ENCODE data around the gene WDR35. TPM values are rescaled to one million over a fixed set of nuclear protein-coding genes. Genes with fewer than 3 reads are reported as not detected.

Gene WDR35
- total and polyA plus RNA-seq, 10 of the 15 experiments (the other 5 are each of a cell fraction or from before 2014, with no cell fraction given) = 3.0 to 9.3 (median 6.3) TPM

DNA sequence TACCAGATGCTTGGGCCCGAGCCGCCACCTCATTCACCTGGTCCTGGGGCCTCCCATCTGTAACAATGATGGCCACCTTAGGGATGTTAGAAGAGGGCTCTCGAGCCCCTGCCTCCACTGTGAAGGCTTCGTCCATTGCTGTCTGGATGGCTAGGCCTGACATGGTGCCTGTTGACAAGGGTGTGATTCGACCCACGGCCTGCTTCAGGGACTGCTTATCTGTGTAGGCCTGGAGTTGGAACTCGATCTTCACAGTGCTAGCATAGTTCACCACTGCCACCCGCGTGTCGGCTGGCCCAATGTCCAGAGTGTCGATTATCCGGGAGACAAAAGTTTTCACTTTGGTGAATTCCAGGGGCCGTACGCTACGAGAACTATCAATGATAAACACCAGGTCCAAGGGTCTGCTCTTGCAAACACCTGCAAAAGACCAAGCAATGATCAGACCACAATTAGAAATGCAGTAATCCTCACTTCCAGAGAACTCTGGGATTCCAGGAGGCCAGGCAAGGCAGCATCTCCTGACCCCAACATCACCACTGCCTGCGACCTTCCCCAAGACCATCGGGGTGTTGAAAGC lies 16.1 kb upstream of the WDR35 start:
- ChIA-PET CTCF (interaction anchor here (1.0 kb wide), 1 partner anchor 10 kb away, joined by 4 read pairs; no protein-coding TSS in a partner anchor), POLR2A (no interaction called here), SMC1A (ENCODE audit: uncharacterized antibody, unreplicated experiment) (no interaction called here), RAD21 (ENCODE audit: unreplicated experiment) (no interaction called here)
- no peak overlapping the region for H2AFZ ChIP-seq (ENCODE audit: control insufficient read depth, low read depth, low read length)
- ATAC-seq = no peak
- peaks cover 2 to 6% of the 10 kb centered on the region in 2 experiments; a peak in 3 of 4 replicates for H3K27me3 ChIP-seq (replicated peaks in 1 of 2; ENCODE audit: control insufficient read depth in 2 of 2, insufficient read depth in 2 of 2, low read length in 1 of 2)
- TF ChIP-seq, protein P1, sequence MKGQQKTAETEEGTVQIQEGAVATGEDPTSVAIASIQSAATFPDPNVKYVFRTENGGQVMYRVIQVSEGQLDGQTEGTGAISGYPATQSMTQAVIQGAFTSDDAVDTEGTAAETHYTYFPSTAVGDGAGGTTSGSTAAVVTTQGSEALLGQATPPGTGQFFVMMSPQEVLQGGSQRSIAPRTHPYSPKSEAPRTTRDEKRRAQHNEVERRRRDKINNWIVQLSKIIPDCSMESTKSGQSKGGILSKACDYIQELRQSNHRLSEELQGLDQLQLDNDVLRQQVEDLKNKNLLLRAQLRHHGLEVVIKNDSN (IDR thresholded peaks at IDR 0.05; ENCODE audit: borderline replicate concordance, extremely low read length, insufficient read depth, low read depth, low read length) = no peak
- TF ChIP-seq EGR1 (IDR thresholded peaks at IDR 0.05; ENCODE audit: borderline replicate concordance in 1 of 2, low read depth in 2 of 2, low read length in 2 of 2) = no peak
- TF ChIP-seq EP300 (IDR thresholded peaks at IDR 0.05; ENCODE audit: borderline replicate concordance in 1 of 2, control insufficient read depth in 1 of 2, low read depth in 2 of 2, low read length in 2 of 2) = no peak
- no peak for TF ChIP-seq GABPA (IDR thresholded peaks at IDR 0.05; ENCODE audit: low read depth)
- TF ChIP-seq IRF3 (IDR thresholded peaks at IDR 0.05) = no peak
- no peak for TF ChIP-seq SMAD5 (IDR thresholded peaks at IDR 0.05; ENCODE audit: low read depth)
- no peak for TF ChIP-seq FOXM1 (IDR thresholded peaks at IDR 0.05; ENCODE audit: low read depth, low read length)
- no peak for TF ChIP-seq POLR2AphosphoS2 (IDR thresholded peaks at IDR 0.05; ENCODE audit: low read depth, low read length)
- TF ChIP-seq BHLHE40 (IDR thresholded peaks at IDR 0.05; ENCODE audit: borderline replicate concordance in 1 of 2, low read depth in 2 of 2, low read length in 1 of 2) = no peak
- no peak for TF ChIP-seq ZNF274 (IDR thresholded peaks at IDR 0.05; ENCODE audit: insufficient read depth, insufficient read length)
- TF ChIP-seq NFYA (IDR thresholded peaks at IDR 0.05; ENCODE audit: borderline replicate concordance, low read depth, low read length) = no peak
- TF ChIP-seq, protein P2, sequence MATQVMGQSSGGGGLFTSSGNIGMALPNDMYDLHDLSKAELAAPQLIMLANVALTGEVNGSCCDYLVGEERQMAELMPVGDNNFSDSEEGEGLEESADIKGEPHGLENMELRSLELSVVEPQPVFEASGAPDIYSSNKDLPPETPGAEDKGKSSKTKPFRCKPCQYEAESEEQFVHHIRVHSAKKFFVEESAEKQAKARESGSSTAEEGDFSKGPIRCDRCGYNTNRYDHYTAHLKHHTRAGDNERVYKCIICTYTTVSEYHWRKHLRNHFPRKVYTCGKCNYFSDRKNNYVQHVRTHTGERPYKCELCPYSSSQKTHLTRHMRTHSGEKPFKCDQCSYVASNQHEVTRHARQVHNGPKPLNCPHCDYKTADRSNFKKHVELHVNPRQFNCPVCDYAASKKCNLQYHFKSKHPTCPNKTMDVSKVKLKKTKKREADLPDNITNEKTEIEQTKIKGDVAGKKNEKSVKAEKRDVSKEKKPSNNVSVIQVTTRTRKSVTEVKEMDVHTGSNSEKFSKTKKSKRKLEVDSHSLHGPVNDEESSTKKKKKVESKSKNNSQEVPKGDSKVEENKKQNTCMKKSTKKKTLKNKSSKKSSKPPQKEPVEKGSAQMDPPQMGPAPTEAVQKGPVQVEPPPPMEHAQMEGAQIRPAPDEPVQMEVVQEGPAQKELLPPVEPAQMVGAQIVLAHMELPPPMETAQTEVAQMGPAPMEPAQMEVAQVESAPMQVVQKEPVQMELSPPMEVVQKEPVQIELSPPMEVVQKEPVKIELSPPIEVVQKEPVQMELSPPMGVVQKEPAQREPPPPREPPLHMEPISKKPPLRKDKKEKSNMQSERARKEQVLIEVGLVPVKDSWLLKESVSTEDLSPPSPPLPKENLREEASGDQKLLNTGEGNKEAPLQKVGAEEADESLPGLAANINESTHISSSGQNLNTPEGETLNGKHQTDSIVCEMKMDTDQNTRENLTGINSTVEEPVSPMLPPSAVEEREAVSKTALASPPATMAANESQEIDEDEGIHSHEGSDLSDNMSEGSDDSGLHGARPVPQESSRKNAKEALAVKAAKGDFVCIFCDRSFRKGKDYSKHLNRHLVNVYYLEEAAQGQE (IDR thresholded peaks at IDR 0.05; ENCODE audit: low read depth, low read length) = no peak
- no peak for TF ChIP-seq YY1 (IDR thresholded peaks at IDR 0.05; ENCODE audit: low read depth, low read length)
- TF ChIP-seq HDAC2 (IDR thresholded peaks at IDR 0.05) = no peak
- TF ChIP-seq NR2C1 (IDR thresholded peaks at IDR 0.05) = no peak
- TF ChIP-seq STAT1 (conservative IDR thresholded peaks at IDR 0.05) = no peak
- TF ChIP-seq, protein P3, sequence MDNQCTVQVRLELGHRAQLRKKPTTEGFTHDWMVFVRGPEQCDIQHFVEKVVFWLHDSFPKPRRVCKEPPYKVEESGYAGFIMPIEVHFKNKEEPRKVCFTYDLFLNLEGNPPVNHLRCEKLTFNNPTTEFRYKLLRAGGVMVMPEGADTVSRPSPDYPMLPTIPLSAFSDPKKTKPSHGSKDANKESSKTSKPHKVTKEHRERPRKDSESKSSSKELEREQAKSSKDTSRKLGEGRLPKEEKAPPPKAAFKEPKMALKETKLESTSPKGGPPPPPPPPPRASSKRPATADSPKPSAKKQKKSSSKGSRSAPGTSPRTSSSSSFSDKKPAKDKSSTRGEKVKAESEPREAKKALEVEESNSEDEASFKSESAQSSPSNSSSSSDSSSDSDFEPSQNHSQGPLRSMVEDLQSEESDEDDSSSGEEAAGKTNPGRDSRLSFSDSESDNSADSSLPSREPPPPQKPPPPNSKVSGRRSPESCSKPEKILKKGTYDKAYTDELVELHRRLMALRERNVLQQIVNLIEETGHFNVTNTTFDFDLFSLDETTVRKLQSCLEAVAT (IDR thresholded peaks at IDR 0.05) = no peak
- no TSS peak for BruUV-seq (replicated peaks)
- H3K36me3 ChIP-seq (ENCODE audit: control insufficient read depth in 2 of 2, insufficient read depth in 2 of 2, low read length in 1 of 2) = no peaks in the 10 kb centered on the region
- H4K20me1 ChIP-seq (ENCODE audit: control insufficient read depth, insufficient read depth) = no peaks in the 10 kb centered on the region
- H3K79me2 ChIP-seq (ENCODE audit: control insufficient read depth, insufficient read depth, low read length) = no peaks in the 10 kb centered on the region
- H3K4me3 ChIP-seq = no peak overlapping the region
- H3K27ac ChIP-seq (ENCODE audit: control insufficient read depth, insufficient read depth) = no peak overlapping the region
- FAIRE-seq = no peak
- H3K9me3 ChIP-seq (replicated peaks; ENCODE audit: control insufficient read depth, insufficient read depth, low read length) = no peaks in the 10 kb centered on the region
- in situ Hi-C loops (cut with MboI) = no loop called here
- no peak overlapping the region for H3K9ac ChIP-seq (ENCODE audit: control insufficient read depth, insufficient read depth, low read length)
- intact Hi-C loops (cut with micrococcal nuclease; ENCODE audit: unreplicated experiment) = no loop called here
- DNase-seq (ENCODE audit: low read depth, low spot score) = no peak
- no peak overlapping the region for H3K4me2 ChIP-seq (ENCODE audit: control insufficient read depth, insufficient read depth)
- WGBS (ENCODE audit: insufficient coverage, insufficient replicate concordance, low lambda C conversion rate, missing lambda C conversion rate) = 53% methylated on average over 17 of the region's 17 CpGs
- H3K4me1 ChIP-seq (ENCODE audit: control insufficient read depth, insufficient read depth, low read length) = no peaks in the 10 kb centered on the region

All from GM12878 (cell line).